Hepatocyte (in vitro differentiated cells): ENCODE data around the gene APBB1.

Experiments
- EZH2 ChIP-seq: fragments of 200-600 bp; sonication (generic); IDR thresholded peaks from 2 replicates; pipeline ENCODE4 v1.6.1; 2016; ENCODE audit warnings: antibody characterized with exemption, mild to moderate bottlenecking, borderline replicate concordance
- EZH2phosphoT487 ChIP-seq: fragments of 200-600 bp; sonication (generic); IDR thresholded peaks from one replicate; pipeline ENCODE4 v1.6.1; 2018; ENCODE audit warnings: antibody characterized with exemption, mild to moderate bottlenecking, low read depth, moderate library complexity; ENCODE audit not compliant: unreplicated experiment, severe bottlenecking
- TF ChIP-seq, protein P1 (sequence below): fragments of 200-600 bp; sonication (generic); IDR thresholded peaks from 2 replicates; pipeline ENCODE4 v1.5.1; 2016; ENCODE audit warnings: antibody characterized with exemption, mild to moderate bottlenecking; ENCODE audit not compliant: poor library complexity

DNA sequence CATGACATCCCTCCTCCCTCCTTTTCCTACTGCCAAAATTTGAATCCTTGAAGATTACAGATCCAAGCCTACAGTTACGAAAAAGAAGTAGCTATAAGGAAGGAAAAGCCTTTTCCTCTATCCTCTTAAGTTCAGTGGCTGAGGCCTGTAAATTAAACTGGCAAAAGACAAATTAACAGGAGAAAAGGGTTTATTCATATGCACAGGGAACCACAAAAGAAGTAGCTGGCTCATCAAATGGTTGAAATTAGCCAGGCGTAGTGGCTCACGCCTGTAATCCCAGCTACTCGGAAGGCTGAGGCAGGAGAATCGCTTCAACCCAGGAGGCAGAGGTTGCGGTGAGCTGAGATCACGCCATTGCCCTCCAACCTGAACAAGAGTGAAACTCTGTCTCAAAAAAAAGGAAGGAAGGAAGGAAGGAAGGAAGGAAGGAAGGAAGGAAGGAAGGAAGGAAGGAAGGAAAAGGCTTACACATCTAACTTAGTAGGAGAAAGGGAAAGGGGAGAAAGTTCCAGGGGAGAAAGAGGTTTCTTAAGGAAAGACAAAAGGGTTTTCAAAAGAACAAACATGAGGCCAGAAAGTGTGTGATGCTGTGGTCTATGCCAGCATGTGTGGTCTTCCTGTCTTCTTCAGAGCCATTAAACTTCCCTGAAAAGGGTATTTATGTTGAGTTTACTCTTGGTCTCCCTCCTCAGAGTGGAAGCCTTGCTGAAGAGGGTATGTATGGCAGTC is 33.7 kb downstream of the APBB1 start:
- TF ChIP-seq, protein P1, sequence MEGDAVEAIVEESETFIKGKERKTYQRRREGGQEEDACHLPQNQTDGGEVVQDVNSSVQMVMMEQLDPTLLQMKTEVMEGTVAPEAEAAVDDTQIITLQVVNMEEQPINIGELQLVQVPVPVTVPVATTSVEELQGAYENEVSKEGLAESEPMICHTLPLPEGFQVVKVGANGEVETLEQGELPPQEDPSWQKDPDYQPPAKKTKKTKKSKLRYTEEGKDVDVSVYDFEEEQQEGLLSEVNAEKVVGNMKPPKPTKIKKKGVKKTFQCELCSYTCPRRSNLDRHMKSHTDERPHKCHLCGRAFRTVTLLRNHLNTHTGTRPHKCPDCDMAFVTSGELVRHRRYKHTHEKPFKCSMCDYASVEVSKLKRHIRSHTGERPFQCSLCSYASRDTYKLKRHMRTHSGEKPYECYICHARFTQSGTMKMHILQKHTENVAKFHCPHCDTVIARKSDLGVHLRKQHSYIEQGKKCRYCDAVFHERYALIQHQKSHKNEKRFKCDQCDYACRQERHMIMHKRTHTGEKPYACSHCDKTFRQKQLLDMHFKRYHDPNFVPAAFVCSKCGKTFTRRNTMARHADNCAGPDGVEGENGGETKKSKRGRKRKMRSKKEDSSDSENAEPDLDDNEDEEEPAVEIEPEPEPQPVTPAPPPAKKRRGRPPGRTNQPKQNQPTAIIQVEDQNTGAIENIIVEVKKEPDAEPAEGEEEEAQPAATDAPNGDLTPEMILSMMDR = no peak
- no peak for TF ChIP-seq EZH2
- TF ChIP-seq EZH2phosphoT487 = no peak
